RPMI7951 (cell line): Measurements from ENCODE around the gene GAK. TPM values are rescaled to one million over a fixed set of nuclear protein-coding genes. Genes with fewer than 3 reads are reported as not detected.
"Not testable (repeated sequence)": the region's sequence is repeated elsewhere in the genome, so short reads cannot be mapped to it uniquely, and the experiment has no call there.

Source experiments
- DNase-seq: peaks from one replicate; pipeline ENCODE4 v3.0.0-alpha.2; 2012; ENCODE audit warnings: low read depth
- total RNA-seq: library from RNA; depleted of rRNA; stranded (reverse); fragments of >200 nt; shearing (Covaris generic); gene quantifications from 2 replicates; pipeline ENCODE4 v1.2.3, GENCODE V29; 2014

GAK gene
- total RNA-seq, 1 experiment from 2014 or later: 23.1 TPM

DNA sequence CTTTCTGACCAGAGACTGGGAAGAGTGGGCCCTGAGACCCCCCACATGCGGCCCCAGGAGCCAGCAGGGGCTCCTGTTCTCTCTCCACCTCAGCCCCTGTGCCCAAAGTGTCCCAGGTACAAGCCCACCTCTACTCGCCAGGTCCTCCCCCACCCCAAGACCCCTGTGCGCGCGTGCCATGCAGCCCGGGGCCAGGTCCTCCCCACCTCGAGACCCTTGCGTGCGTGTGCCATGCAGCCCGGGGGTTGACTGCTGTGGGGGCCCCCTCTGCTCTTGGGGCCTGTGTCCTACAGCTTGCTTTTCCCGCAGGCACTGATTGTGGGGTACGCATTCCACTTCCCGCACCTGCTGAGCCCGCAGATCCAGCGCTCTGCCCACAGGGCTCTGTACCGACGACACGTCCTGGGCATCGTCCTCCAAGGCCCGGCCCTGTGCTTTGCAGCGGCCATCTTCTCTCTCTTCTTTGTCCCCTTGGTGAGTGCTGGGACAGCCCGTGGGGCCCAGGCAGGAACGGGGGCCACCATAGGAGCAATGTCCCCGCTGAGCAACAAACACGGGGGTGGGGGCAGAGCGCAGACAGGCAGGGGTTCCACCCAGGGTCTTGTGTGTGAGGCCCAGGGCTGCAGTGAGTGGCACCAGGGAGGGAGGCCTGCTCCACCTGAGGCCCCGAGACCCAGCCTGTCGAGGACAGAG lies 20.9 kb upstream of the GAK start:
- DNase-seq: no peak

DNA sequence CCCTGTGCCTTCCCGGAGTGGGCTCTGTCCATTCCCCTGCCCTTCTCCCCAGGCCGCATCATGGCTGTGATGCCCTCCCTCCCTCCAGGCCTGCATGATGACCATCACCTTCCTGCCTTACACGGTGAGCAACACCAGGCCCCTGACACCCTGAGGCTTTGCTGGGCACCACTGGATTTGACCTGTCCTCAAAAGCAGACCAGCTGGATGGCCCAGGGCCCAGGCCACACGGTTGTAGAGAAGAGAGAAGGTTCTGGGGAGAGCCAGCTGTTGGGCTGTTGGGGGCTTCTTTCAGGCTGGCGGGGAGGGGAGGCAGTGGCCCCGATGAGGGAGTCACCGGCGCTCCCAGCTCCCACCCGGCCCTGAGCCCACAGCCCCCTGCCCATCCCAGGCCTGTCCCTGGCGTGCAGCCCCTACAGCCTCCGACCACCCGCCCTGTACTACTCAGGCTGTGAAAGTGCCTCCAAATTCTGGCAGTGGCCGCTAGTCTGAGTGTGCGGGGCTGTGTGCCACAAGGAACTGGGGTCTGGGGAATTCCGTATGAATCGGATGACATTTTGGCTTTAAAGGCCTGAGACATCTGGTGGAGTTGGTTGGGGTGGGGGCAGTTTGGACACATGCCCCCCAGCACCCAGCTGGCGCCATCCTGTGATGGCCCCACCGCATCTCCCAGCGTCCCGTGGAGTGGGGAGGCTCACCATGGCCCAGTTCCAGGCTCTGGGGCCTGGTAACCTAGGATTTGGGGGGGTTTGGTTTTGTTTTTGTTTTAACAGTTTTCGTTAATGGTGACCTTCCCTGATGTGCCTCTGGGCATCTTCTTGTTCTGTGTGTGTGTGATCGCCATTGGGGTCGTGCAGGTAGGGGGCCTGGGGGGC lies 19.7 kb upstream of the GAK start:
- no peak for DNase-seq

GRCh38 chr4:951186-951585 lies 19.1 kb upstream of the GAK start:
- DNase-seq: no peak

GRCh38 chr4:950136-951020 lies 18.3 kb upstream of the GAK start:
- DNase-seq: no peak

GRCh38 chr4:949656-950055 lies 17.5 kb upstream of the GAK start:
- DNase-seq: no peak

DNA sequence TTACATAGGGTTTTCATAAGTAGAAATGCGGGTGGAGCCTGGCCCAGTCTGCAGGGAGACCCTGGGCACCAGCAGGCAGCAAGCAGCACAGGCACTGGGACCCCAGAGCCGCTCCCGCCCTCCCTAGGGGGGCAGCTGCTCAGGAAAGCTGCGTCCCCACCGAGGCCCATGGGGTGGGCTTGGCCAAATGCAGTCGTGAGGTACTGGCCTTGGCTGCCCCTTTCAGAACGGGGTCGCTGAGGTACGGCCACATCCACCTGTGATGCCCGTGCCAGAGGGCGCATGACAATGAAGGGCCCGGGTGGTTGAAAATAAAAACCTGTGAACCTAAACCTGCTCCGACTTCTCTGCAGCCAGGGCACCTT lies 16.8 kb upstream of the GAK start:
- DNase-seq: no peak

DNA sequence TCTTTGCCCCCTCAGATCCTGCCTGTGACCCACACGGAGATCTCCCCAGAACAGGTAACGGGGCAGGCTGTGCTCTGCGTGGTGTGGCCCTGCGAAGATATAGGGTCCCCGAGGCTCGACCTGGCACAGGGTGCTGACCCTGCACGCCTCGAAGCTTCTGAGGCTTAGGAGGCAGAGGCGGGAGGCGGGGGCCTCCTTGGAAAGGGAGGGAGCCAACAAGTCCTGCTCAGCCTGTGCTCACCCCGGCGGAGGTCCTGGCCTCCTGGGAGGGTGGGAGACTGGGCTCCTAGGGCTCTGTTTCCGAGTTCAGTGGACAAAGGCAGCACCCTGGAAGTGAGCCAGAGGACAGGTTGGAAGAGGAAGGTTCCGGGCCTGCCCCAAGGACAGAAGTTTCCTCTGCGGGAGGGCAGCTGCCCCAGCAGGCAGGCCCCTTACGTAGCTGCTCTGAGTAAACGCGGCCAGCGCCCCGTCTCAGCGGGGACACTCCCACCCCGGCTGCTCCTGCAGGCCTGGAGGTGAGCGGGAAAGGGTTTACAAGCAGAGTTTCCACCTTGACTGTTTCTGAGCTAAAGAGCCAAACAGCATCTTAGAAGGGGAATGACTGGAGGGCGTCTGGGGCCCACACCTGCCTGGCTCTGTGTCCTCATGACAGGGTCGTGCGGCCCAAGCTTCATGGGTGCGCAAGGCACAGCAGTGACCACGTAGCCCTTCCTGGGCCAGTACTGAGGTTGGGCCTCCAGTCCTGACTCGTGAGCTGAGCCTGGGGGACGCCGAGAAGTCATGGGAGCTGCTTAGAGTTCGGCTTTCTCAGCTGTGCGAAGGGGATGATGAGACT lies 16.2 kb upstream of the GAK start:
- DNase-seq: no peak

DNA sequence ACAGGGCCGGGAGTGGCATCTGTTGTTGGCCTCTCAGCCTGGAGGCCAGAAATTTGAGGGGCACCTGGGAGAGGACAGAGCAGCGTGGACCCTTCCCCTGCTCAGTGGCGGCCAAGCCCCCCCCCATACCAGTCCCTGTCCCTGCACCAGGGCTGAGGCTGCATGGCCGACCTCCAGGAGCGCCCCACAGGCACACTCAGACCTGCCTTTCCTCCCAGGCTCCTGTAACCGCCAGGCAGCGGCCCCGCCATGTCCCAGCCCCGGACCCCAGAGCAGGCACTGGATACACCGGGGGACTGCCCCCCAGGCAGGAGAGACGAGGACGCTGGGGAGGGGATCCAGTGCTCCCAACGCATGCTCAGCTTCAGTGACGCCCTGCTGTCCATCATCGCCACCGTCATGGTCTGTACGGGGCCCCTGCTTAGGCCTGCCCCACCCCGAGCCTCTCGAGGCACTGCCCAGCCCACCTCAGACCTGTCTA lies 15.4 kb upstream of the GAK start:
- no peak for DNase-seq

DNA sequence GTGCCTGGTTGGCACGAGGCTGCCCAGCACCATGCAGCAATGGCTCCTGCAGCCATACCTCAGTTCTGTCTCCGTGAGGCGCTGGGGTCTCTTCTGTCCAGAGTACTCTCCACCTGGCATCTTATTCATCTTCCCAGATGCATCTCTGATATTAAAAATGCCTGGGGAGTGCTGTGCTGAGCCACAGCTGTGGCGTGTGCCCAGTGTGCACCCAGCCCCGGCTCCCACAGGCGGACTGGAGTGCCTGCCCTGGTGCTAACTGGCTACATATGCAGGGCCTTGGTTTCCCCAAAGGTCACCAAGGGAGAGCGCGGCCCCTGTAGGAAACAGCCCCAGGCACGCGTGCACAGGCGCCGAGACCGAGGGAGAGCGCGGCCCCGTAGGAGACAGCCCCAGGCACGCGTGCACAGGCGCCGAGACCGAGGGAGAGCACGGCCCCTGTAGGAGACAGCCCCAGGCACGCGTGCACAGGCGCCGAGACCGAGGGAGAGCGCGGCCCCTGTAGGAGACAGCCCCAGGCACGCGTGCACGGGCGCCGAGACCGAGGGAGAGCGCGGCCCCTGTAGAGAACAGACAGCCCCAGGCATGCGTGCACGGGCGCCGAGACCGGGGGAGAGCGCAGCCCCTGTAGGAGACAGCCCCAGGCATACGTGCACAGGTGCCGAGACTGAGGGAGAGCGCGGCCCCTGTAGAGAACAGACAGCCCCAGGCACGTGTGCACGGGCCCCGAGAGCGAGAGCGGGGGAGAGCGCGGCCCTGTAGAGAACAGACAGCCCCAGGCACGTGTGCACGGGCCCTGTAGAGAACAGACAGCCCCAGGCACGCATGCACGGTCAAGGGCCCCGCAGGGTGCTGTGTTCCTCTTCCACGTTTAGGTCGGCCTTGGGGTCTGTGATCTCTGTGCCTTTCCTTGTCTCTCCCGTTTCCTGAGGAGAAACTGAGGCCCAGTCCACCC lies 14.7 kb upstream of the GAK start:
- DNase-seq: no peak

DNA sequence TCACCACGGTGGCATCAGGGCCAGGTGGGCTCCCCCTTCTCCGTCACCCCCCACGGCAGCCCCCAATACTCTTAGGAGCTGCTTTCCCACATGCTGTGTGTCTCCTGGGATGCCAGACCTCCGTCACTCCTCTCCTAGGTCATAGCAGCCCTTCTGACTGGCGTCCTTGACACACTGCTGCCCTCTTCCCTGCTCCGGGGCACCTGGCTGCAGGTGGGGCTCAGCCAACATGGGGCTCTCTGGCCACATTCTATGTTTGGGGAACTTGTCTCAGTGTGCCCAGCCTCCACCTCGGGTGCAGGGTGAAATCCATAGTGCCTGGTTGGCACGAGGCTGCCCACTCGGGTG lies 14.0 kb upstream of the GAK start:
- DNase-seq: no peak

GRCh38 chr4:945274-946102 lies 13.4 kb upstream of the GAK start:
- no peak for DNase-seq

GRCh38 chr4:939508-939907 lies 7.4 kb upstream of the GAK start:
- DNase-seq: not testable (repeated sequence)

DNA sequence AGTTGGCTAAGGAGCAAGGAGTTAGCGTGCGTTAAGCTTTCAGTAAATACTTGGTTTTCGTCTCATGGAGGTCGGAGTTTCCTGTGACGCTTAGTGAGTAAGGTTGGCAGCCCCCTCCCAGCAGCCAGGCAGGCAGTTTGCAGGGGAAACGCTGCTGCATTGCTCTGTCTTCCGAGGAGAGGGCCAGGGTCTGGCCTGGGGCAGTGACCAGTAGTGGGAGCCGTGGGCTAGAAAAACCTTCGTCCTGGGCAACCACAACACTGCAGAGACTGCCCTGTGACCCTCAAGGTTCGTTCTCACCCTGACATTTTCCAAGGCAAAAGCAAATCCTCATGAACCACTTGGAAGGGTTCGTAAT lies 576 bp upstream of the GAK start:
- DNase-seq: peak; percentile 15

- DNase-seq: peak; percentile 46
These were observed 739 bp downstream of the GAK start for GRCh38 chr4:931194-931959.

- no peak for DNase-seq
These were observed 1.3 kb downstream of the GAK start for GRCh38 chr4:930827-931193.

DNA sequence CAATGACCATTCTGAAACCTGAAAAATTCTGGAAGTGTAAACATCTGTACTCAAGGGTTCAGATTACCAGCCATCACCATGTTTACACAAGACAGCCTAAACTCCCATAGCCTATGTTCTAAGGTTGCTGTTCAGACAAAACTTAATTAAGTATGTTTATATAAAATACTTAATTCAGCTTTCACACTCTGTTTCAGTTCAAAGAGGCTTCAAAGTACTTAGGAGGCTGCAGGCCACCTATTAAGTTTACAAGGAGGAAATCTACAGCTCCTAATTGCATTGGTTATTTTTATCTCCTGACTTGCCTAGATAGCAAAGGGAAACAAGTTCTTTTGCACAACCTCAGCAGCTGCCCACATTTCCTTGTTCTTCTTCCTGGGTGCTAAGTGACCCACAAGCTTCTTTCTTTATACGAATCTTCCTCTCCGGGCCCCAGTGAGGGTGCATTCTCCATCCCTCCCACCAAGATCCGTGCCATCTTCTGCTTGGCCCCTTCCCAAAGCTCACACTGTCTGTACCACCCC lies 2.0 kb downstream of the GAK start:
- no peak for DNase-seq

- no peak for DNase-seq
These were observed 2.9 kb downstream of the GAK start for GRCh38 chr4:929096-929765.

GRCh38 chr4:927566-927965 lies 4.5 kb downstream of the GAK start:
- DNase-seq: not testable (repeated sequence)
